ENCODE data around the gene COPS8. TPM values are rescaled to one million over a fixed set of nuclear protein-coding genes. Genes with fewer than 3 reads are reported as not detected.

COPS8 gene
- total RNA-seq, 2 donors from 2014 or later = 66.3 to 72.7 TPM

DNA sequence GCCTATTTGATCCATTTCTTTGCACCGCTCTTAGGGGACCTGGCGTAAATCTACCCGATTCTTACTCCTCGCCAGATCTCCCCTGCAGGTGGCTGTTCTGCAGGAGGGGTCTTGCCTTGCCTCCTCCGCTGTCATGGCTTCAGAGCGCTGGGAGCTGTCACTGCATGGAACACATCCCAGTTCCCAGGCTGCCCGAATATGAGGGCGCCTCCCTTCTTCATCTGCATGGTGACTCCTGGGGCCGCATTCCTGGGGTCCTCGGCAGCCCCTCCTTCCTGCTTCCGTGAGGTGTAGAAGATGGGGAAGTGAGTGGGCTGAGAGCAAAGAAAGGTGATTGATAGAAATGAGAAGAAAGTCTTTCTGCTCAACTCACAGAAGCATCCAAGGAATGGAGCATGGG lies 27.3 kb upstream of the COPS8 start:
- 94 to 98% methylated on average over 8 to 11 of the region's 11 CpGs for WGBS, 2 experiments (ENCODE audit: insufficient coverage in 1 of 2, insufficient read length in 1 of 2)
- H3K9ac ChIP-seq (ENCODE audit: extremely low read depth, low read length, poor library complexity, severe bottlenecking) = no peak overlapping the region
- Mint-ChIP-seq H3K9me3 (no peaks in the 10 kb centered on the region), H3K4me3 (no peak overlapping the region), H3K27ac (no peak overlapping the region), H3K36me3 (ENCODE audit: low read depth) (no peaks in the 10 kb centered on the region), H3K4me1 (peaks cover 21% of the 10 kb centered on the region), H3K27me3 (ENCODE audit: insufficient read depth) (peaks cover 67% of the 10 kb centered on the region)
- H3K9me3 ChIP-seq (ENCODE audit: control insufficient read depth, low read length) = no peaks in the 10 kb centered on the region
- peak; percentile 44 for DNase-seq
- TF ChIP-seq CTCF (conservative IDR thresholded peaks at IDR 0.05) = no peak
- peaks cover 2% of the 10 kb centered on the region for H3K4me1 ChIP-seq (ENCODE audit: control insufficient read depth, insufficient read depth, low read length)
- H3K27me3 ChIP-seq (ENCODE audit: control insufficient read depth, insufficient read depth, low read length, poor library complexity, severe bottlenecking) = peaks cover 23% of the 10 kb centered on the region
- H3K4me3 ChIP-seq (ENCODE audit: low read length) = no peak overlapping the region
- H3K27ac ChIP-seq (ENCODE audit: low read depth, low read length) = no peak overlapping the region
- H3K36me3 ChIP-seq (ENCODE audit: control insufficient read depth, insufficient read depth, low read length) = no peaks in the 10 kb centered on the region

DNA sequence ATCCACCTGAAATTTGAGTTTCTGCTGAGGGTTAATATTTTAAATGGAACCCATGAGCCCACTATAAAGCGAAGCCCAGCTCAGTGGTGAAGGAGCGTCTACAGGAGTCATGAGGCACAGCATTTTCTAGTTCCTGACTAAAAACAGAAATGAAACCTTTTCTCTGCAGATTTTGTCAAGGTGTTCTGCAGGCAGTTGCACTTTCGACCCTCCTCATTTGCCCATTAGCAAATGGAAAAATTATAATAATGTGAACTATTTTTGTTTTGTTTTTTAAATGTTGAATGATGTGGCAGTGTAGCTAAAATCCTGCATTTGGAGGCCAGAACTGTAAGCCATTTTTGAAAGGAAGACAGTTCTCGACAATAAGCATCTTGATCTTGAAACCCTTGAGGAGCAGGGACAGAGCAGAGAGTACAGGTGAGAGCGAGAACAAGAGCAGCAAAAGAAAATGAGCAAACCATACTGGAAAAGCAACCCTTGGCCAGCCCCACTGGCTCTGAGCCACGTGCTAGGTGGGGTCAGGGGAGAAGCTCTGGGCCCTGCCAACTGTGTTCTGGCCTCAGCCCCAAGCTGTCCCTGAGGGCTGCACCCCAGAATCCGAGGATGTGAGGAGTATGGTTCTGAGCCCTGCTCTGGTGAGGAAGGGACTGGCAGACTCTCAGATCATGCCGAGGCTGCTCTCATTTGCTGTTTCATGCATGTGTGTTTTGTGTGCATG lies 26.4 kb upstream of the COPS8 start:
- WGBS, 2 experiments (ENCODE audit: insufficient coverage in 1 of 2, insufficient read length in 1 of 2) = 91 to 94% methylated on average over 5 to 8 of the region's 8 CpGs
- Histone ChIP-seq H3K27me3 (ENCODE audit: control insufficient read depth, insufficient read depth, low read length, poor library complexity, severe bottlenecking) (peaks cover 32% of the 10 kb centered on the region), H3K36me3 (ENCODE audit: control insufficient read depth, insufficient read depth, low read length) (no peaks in the 10 kb centered on the region), H3K9ac (ENCODE audit: extremely low read depth, low read length, poor library complexity, severe bottlenecking) (no peak overlapping the region), H3K4me1 (ENCODE audit: control insufficient read depth, insufficient read depth, low read length) (peaks cover 2% of the 10 kb centered on the region), H3K27ac (ENCODE audit: low read depth, low read length) (no peak overlapping the region), H3K9me3 (ENCODE audit: control insufficient read depth, low read length) (no peaks in the 10 kb centered on the region), H3K4me3 (ENCODE audit: low read length) (no peak overlapping the region)
- H3K36me3 Mint-ChIP-seq (ENCODE audit: low read depth) = no peaks in the 10 kb centered on the region
- peaks cover 70% of the 10 kb centered on the region for H3K27me3 Mint-ChIP-seq (ENCODE audit: insufficient read depth)
- H3K4me3 Mint-ChIP-seq = no peak overlapping the region
- DNase-seq = peak; percentile 40
- peaks cover 21% of the 10 kb centered on the region for H3K4me1 Mint-ChIP-seq
- no peak overlapping the region for H3K27ac Mint-ChIP-seq
- no peak for TF ChIP-seq CTCF (conservative IDR thresholded peaks at IDR 0.05)
- no peaks in the 10 kb centered on the region for H3K9me3 Mint-ChIP-seq

GRCh38 chr2:237060534-237061312 lies 25.0 kb upstream of the COPS8 start:
- H3K9me3 ChIP-seq (ENCODE audit: control insufficient read depth, low read length) = no peaks in the 10 kb centered on the region
- peak; percentile 87 for DNase-seq
- H3K36me3 Mint-ChIP-seq (ENCODE audit: low read depth) = no peaks in the 10 kb centered on the region
- H3K4me1 ChIP-seq (ENCODE audit: control insufficient read depth, insufficient read depth, low read length) = peaks cover 2% of the 10 kb centered on the region
- no peak overlapping the region for H3K4me3 ChIP-seq (ENCODE audit: low read length)
- no peak overlapping the region for H3K4me3 Mint-ChIP-seq
- no peak overlapping the region for H3K9ac ChIP-seq (ENCODE audit: extremely low read depth, low read length, poor library complexity, severe bottlenecking)
- H3K27me3 Mint-ChIP-seq (ENCODE audit: insufficient read depth) = peaks cover 80% of the 10 kb centered on the region
- H3K4me1 Mint-ChIP-seq = peaks cover 21% of the 10 kb centered on the region
- no peak overlapping the region for H3K27ac Mint-ChIP-seq
- H3K27me3 ChIP-seq (ENCODE audit: control insufficient read depth, insufficient read depth, low read length, poor library complexity, severe bottlenecking) = peaks cover 46% of the 10 kb centered on the region
- no peaks in the 10 kb centered on the region for H3K36me3 ChIP-seq (ENCODE audit: control insufficient read depth, insufficient read depth, low read length)
- no peak overlapping the region for H3K27ac ChIP-seq (ENCODE audit: low read depth, low read length)
- 43 to 59% methylated on average over 10 to 15 of the region's 15 CpGs for WGBS, 2 experiments (ENCODE audit: insufficient coverage in 1 of 2, insufficient read length in 1 of 2)
- no peaks in the 10 kb centered on the region for H3K9me3 Mint-ChIP-seq
- peak; percentile 87 for TF ChIP-seq CTCF (conservative IDR thresholded peaks at IDR 0.05)
